AG08396 (cell line): ENCODE measurements around the gene TRAPPC6A.

ENCODE experiments used
- DNase-seq: peaks from one replicate; pipeline ENCODE4 v3.0.0; 2012; ENCODE audit warnings: low spot score, mixed read lengths

Gene TRAPPC6A

DNA sequence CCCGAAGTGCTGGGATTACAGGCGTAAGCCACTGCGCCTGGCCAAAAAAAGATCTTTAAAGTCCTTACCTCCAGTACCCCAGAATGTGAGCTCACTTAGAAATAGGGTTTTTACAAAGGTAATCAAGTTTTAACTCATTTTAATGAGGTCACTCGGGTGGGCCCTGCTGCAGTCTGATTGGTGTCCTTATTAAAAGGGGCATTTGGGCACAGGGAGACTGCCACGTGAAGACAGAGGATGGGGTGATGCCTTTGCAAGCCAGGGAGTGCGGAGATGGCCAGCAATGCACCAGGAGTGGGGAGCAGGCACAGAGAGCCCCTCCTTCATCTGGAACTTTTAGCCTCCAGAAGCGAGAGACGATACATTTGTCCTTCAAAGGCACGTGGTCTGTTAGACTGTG lies 28.9 kb downstream of the TRAPPC6A start:
- no peak for DNase-seq

DNA sequence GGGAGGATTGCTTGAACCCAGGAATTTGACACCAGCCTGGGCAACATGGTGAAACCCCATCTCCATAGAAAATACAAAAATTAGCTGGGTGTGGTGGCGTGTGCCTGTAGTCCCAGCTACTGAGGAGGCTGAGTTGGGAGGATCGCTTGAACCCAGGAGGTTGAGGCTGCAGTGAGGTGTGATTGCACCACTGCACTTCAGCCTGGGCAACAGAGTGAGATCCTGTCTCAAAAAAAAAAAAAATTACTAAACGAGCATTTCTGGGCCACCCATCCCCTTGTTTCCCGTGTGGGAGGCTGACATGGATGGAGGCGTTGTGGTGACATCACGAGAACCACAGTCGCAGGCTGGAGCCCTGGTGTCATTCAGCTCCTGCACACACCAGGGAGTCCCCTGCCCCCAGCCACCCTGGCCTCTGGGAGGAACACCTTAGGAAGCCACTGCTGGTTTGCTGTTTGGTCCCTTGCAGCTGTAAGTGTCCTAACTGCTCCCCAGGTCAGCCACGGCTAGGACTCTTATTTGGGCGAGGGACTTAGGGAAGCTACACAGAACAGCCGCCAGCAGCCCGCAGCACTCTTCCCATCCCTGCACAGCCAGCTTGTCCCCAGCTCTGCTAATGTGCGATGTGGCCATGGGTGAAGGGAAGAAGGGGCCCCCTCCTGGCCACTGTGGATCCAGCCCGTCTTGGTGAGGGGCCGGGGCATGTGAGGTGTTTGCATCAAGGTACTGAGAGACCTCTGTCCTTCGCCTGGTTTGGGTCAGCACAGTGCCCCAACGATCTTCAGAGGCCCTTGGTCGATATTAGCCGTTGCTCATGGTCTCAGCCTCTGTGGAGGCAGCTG lies 30.0 kb downstream of the TRAPPC6A start:
- DNase-seq: no peak

DNA sequence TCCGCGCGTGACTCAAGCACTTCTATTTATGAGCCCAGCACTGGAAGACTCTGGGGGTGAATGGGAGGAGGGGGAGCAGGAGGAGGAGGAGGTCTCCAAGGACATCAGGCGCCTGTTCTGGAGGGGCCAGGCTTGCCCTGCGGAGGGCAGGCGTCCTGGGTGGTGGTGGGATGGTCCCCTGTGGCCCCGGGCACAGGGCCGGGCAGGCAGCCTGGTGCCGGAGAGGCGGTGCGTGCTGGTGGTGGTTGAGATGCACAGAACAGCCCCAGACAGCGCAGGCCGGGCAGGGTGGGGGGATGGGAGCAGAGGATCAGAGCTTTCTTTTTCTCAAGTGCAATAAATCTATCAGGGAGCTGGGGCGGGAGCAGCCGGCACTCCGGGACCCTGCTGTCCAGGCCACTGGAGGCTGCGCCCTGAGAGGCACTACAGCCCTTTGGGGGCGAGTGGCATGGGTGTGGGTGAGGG lies 31.3 kb downstream of the TRAPPC6A start:
- no peak for DNase-seq

DNA sequence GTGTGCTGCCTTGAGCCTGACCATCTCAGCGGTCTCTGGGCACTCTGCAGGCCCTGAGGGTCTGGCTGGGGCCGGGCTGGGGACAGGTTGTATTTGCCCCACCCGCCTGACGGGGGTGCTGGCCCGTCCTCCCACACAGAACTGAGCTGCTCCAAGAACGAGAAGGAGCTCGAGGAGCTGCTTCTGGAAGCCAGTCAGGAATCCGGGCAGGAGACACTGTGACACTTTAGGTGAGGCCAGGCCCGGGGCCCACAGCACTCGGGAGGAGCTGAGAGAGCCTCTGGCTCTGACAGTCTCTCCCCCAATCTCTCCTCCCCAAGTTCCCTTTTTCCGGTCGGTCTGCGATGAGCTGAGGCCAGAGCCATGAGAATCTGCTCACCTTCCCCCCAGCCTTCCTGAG lies 31.8 kb downstream of the TRAPPC6A start:
- no peak for DNase-seq

DNA sequence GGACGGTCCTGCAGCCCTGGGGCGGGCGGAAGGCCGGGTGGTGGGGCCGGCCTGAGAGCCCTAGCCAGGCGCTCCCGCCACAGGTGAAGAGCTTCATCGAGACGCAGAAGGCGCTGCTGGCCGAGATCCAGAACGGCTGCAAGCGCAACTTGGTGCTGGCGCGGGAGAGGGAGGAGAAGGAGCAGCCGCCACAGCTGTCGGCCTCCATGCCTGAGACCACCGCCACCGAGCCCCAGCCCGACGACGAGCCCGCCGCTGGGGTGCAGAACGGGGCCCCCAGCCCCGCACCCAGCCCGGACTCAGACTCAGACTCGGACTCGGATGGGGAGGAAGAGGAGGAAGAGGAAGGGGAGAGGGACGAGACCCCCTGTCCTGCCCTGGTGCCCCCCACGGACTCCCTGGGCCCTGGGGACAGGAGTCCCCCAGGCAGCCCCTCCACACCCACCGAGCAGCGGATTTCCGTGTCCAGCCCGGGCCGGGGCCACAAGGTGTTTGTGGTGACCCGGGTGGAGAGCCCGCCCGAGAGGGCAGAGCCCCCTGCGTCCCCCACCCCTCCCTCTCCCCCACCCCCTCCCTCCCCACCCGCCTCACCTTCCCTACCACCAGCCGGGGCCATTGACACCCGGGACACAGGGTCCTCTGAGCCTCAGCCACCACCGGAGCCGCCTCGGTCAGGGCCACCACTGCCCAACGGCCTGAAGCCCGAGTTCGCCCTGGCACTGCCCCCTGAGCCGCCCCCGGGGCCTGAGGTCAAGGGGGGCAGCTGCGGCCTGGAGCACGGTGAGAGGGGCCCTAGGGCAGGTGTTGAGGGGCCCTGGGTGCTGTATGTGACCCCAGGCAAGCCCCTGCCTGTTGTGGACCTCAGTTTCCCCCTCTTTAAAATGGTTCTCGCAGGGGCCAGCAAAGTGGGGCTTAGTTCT lies 32.5 kb downstream of the TRAPPC6A start:
- no peak for DNase-seq

DNA sequence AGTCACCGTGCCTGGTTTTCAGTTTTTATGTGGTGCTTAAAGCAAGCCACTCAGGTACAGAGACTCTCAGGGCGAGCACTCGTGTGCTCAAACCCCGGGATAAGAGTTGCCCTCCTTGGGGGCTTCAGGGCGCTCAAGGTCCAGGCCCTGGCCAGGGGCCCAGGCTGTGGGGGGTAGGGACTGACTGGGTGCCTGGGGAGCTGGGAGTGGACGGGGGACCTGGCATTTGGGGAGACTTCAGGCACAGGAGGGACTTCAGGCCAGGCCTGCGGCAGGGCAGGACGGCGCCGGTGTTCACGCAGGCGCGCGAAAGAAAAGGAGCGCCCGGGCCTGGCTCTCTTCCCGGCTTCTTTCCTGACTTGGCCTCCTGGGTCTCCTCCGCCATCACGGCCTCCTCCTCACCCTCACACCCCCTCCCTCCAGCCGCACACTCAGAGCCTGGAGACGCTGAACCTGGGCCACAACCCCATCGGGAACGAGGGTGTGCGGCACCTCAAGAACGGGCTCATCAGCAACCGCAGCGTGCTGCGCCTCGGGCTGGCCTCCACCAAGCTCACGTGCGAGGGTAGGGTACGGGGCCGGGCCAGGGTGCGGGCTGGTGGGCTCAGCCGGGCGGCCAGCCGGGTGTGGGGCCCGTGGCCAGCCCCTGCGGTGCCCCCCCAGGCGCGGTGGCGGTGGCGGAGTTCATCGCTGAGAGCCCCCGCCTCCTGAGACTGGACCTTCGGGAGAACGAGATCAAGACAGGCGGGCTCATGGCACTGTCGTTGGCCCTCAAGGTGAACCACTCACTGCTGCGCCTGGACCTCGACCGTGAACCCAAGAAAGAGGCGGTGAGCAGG lies 33.4 kb downstream of the TRAPPC6A start:
- no peak for DNase-seq

DNA sequence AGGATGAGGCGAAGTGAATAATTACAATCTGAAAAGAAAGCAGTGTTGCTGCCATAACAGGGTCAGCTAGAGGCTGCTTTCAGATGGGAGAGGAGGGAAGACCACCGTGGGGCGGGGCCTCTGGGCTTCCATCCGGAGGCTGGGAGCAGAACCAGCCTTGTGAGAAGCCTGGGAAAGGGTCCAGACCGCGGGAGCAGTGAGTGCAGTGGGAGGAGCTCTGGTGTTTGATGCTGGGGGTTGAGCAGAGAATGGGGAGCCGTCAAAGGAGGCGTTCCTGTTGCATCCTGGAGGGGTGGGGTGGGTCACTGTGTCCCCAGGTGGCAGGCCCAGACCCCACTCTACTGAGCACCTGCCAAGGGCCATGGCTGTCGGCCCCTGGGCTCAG lies 35.3 kb downstream of the TRAPPC6A start:
- DNase-seq: no peak

DNA sequence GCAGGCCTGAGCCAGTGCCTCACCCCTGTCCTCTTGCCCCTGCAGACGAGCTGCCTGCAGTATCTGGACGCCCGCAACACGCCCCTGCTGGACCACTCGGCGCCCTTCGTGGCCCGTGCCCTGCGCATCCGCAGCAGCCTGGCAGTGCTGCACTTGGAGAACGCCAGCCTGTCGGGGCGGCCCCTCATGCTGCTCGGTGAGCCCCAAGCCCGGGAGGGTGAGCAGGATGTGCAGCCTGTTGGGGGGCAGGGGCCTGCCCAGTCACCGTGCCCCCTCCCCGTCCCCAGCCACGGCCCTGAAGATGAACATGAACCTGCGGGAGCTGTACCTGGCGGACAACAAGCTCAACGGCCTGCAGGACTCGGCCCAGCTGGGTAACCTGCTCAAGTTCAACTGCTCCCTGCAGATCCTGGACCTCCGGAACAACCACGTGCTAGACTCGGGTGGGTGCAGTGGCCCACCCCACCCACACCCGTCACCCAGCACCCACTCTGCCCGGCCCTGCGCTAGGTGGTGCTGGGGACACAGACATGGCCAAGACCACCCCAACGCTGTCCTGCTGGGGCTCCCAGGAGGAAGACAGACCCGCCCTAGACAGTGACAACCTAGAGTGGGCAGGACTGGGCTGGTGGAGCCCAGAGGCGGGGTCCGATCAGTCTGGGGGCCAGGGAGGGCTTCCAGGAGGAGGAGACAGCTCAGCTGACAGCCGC lies 35.9 kb downstream of the TRAPPC6A start:
- no peak for DNase-seq

DNA sequence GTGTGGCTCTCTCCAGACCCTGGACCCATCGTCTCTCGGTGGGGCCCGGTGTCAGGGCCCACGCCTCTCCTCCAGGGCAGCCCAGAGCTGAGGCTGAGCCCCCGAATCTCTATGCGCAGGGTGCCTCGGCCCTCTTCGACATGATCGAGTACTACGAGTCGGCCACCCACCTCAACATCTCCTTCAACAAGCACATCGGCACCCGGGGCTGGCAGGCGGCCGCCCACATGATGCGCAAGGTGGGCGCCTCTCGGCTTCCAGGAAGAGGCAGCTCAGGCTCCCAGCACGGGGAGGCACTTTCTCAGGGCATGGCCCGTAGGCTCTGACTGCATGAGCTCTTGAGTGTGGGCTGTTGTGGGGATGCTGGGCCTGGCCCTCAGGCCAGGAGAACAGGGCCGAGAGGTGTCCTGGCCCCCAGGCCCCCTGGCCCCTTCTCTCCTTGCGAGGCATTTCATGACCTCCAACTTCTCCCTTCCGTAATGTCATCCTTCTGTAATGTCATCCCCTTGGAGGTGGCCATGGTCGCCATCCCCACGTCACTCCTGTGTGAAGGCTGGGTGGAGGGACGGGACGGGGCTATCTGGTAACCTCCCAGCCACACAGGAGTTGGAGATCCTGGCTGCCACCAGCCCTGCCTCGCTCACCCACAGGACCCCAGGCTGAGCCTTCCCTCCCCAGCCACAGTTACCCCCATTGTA lies 36.7 kb downstream of the TRAPPC6A start:
- DNase-seq: no peak

DNA sequence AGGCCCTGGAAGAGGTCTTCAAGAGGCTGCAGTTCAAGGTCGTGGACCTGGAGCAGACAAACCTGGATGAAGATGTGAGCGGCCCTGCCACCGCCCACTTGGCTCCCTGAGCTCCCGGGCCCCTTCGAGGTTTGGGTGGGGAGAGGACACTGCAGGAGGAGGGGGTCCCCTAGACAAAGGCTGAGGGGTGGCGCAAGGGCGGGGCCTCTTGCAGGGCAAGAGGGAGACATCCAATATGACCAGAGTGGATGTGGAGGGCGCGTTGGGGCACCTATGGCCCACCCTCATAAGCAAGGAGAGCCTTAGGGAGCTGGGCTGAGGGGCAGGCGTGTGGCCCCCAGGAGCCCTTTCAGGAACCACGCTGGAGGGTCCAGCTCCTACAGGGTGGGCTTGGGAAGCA lies 37.5 kb downstream of the TRAPPC6A start:
- no peak for DNase-seq

DNA sequence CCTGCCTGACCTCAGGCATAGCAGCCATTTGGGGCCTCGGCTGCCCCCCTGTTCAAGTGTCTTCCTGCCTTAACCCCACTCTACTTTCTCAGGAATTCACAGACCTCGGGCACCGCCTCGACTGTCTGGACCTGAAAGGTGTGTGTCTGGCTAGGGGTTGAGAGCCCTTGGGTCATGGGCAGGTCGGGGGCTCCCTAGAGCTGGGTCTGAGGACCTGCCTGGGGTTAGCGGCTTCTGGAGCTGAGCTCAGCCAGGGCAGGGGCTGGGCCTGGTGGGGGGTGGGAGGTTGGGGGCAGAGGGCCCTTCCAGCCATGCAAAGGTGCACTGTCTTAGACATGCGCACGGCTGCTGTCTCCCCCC lies 37.9 kb downstream of the TRAPPC6A start:
- no peak for DNase-seq

DNA sequence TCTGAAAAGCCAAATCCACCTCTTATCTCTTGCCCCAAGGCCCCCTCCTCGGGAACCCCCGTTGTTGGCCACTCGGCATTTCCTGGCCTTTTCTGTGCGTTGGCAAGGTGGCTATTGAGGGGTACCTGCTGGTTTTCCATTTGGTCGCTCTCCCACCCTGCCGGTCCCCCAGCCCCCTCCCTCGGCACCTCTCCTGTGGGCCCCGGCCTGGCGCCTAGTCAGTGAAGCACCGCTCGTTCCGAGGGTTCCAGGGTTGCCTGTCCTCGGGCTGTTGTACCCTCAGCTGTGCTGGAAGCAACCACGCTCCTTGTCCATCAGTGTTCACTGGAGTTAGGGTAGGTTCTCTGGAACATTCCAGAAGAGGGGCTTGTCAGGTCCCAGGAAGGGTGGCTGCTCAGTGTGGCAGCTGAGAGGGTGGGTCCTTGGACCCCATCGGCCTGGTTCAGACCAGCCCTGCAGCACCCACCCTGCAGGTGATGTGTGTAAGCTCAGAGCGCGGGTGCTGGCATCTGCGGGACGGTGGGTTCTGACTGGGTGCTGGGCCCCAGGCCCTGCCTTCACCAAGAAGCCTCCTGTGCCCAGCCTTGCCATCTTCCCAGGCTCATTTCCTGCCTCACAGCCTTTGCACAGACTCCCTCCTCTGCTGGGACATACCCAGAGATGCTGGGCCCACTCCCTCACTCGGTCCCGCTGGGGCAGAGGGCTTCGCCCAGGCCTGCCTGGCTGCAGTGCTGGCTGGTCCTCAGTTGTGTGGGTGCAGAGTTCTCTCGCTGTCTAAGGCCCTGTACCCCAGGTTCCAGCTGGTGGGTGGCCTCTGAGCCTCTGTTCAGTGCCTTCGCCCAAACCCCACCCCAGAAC lies 38.5 kb downstream of the TRAPPC6A start:
- no peak for DNase-seq

DNA sequence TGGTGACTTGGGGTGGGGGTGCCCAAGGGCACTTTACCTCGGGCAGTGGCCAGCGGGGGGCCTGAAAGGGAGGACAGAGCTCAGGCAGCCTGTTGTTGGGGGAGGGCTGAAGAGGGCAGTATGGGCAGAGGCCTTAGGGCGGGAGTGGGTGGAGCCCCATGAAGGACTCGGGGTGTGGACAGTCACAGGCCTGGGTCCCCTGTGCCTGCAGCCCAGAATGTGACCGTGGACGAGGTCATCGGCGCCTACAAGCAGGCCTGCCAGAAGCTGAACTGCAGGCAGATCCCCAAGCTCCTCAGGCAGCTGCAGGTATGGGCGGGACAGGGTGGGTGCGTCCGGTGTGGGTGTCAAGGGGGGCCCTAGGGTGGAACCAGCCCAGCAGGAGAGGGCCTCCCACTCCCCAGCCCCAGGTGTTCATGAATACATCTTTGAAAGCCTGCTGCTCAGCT lies 39.7 kb downstream of the TRAPPC6A start:
- no peak for DNase-seq

DNA sequence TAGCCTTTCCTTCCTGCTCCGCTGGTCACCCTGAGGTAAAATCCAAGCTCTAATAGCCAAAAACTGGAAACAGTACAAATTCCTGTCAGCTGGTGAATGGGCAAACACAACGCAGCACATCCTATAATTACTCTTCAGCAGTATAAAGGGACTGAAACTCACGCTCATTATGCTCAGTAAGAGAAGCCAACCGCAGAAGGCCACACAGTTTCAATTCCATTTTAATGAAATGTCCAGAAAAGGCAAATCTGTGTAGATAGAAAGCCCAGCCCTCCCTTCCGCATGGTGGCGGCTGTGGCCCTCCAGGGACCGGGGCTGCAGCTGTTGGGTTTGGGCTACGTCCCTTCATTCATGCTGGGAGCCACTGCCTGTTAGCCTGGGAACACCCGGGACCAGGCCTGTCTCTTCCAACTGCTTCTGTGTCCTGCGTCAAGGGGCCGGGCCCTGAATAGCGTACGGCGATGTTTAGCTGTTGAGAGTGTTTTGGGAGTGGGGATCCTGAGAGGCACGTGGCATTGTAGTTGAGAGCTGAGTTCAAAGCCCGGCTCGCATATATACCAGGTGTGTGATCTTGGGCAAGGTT lies 40.8 kb downstream of the TRAPPC6A start:
- no peak for DNase-seq

DNA sequence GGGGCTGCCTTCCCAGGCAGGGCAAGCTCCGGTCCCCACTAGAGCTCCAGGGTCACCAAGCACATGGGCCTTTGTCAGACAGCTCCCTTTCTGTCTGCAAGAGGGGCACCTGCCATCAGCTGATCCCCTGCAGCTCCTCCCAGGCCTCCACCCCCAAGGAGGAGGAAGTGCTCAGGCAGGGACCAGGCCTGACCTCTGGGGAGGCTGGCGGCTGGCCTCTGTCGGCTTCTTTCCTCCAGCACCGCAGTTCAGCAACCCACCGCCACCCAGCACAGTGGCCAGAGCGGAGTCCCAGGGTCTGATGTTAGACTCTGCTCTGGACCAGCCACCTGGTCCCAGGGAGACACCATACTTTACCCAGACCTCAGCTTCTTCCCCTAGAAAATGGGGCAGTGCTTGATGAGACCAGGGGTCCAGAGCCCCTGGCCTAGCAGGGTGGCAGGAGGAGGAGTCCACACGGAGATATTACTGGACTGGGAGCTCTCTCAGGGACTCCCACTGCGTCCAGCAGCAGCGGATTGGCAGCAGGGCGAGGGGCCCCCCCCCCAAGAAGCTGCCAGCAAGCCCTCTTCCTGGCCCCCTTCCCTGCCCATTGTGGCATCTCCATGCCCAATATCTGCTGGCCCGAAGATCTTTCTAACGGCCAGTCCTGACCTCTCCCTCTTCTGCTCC lies 41.4 kb downstream of the TRAPPC6A start:
- no peak for DNase-seq

DNA sequence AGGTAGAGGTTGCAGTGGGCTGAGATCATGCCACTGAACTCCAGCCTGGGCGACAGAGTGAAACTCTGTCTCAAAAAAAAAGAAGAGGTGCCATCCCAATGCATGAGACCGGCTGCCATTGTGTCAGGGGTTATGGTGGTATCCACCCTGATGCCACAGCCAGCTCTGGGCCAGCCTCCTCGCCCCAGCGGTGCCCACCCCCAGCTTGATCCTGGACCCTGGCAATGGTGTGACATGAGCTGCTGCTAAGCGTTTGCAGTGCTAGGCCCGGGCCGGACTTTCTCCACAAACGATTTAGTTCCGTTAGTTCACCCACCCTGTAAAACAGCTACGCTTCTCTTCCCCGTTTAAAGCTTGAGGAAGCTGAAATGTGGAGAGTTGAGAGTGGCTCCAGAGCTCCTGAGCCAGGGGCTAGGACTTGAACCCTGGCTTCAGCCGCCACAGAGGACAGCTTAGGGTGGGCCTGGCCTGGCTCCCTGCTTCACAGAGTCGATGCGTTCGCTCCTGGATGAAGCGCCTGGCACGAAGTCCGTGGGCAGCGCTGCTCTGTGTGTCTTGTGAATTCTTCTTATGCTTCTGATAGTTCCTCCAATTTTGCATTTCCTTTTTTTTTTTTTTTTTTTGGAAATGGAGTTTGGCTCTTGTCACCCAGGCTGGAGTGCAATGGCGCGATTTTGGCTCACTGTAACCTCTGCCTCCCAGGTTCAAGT lies 42.7 kb downstream of the TRAPPC6A start:
- no peak for DNase-seq

DNA sequence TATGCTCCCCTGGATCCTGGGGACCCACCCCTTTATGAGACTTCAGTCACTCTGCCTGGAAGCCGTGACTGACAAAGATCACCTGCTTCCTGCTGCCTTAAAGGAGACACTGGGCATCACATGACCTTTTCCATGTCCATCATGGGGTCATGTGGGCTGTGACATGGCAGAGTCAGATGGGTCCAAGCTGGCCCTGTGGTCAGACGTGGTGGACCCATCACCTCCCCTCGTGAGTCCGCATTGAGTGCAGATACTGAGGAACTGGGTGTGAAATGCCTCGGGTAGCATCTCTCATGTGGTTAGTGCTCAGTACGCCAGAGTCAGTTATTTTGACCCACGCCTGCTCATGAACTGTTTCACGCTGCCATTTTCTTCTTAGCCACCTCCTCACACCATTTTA lies 44.4 kb downstream of the TRAPPC6A start:
- DNase-seq: no peak

DNA sequence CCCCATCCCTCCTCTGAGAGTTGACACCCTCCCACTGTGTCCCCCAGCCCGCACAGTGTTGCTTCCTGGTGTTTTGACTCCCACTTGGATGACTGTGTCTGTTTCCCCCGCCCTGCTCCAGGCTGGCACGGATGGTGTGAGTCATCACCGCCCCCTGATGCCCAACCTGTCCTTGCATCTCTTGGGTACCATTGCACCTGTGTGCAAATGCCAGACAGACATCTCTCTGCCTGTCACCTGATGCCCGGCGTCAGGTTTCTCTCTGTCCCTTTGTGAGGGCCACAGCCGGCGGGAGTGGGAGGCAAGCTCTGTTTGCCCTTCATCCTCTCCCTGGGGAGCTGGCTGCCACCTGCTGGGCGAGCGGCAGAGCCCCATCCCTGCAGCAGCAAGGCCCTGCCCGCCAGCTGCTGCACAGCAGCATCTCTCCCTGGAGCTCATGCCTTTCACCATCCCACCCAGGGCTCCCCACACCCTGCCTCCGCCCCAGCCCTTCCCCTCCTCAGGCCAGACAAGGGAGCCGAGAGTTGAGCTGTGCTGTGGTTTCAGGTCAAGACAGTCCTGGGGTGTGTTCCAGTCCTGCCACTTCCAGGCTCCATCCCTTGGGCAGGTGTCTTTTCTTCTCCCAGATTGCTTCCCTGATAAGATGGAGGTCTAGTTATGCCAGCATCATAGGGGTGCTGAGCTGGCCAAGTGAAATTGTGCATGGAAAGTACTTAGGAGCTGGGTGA lies 47.0 kb downstream of the TRAPPC6A start:
- no peak for DNase-seq
